HepG2 (cell line): ENCODE measurements around the gene KCNQ5.

Source experiments
- ARNT ChIP-seq: fragments of 450-650 bp; IDR thresholded peaks from 2 replicates; pipeline ENCODE4 v1.6.1; 2017
- CTCF ChIP-seq: sonication (generic); formaldehyde crosslinking; IDR thresholded peaks from 2 replicates; pipeline ENCODE4 v1.5.0; 2020; ENCODE audit warnings: mild to moderate bottlenecking, missing genetic modification reagents, moderate library complexity
- JUN ChIP-seq: sonication (generic); formaldehyde crosslinking; IDR thresholded peaks from 2 replicates; pipeline ENCODE4 v1.4.0; 2020; ENCODE audit warnings: mild to moderate bottlenecking, missing genetic modification reagents
- ZNF704 ChIP-seq: sonication (generic); formaldehyde crosslinking; IDR thresholded peaks from 2 replicates; pipeline ENCODE4 v1.8.1; 2023; ENCODE audit warnings: mild to moderate bottlenecking, inconsistent platforms, moderate library complexity, missing genetic modification reagents, borderline replicate concordance
- TF ChIP-seq, protein P1 (sequence below): sonication (generic); formaldehyde crosslinking; IDR thresholded peaks from 2 replicates; pipeline ENCODE4 v1.4.0; 2020; ENCODE audit warnings: missing genetic modification reagents
- TF ChIP-seq, protein P2 (sequence below): sonication (generic); formaldehyde crosslinking; IDR thresholded peaks from 2 replicates; pipeline ENCODE4 v1.4.0; 2020; ENCODE audit warnings: low read depth, mild to moderate bottlenecking, missing genetic modification reagents

- TF ChIP-seq ZNF704 (no peak), CTCF (CRISPR knock-in tag) (no peak), ARNT (no peak), JUN (no peak)
- TF ChIP-seq, protein P1, sequence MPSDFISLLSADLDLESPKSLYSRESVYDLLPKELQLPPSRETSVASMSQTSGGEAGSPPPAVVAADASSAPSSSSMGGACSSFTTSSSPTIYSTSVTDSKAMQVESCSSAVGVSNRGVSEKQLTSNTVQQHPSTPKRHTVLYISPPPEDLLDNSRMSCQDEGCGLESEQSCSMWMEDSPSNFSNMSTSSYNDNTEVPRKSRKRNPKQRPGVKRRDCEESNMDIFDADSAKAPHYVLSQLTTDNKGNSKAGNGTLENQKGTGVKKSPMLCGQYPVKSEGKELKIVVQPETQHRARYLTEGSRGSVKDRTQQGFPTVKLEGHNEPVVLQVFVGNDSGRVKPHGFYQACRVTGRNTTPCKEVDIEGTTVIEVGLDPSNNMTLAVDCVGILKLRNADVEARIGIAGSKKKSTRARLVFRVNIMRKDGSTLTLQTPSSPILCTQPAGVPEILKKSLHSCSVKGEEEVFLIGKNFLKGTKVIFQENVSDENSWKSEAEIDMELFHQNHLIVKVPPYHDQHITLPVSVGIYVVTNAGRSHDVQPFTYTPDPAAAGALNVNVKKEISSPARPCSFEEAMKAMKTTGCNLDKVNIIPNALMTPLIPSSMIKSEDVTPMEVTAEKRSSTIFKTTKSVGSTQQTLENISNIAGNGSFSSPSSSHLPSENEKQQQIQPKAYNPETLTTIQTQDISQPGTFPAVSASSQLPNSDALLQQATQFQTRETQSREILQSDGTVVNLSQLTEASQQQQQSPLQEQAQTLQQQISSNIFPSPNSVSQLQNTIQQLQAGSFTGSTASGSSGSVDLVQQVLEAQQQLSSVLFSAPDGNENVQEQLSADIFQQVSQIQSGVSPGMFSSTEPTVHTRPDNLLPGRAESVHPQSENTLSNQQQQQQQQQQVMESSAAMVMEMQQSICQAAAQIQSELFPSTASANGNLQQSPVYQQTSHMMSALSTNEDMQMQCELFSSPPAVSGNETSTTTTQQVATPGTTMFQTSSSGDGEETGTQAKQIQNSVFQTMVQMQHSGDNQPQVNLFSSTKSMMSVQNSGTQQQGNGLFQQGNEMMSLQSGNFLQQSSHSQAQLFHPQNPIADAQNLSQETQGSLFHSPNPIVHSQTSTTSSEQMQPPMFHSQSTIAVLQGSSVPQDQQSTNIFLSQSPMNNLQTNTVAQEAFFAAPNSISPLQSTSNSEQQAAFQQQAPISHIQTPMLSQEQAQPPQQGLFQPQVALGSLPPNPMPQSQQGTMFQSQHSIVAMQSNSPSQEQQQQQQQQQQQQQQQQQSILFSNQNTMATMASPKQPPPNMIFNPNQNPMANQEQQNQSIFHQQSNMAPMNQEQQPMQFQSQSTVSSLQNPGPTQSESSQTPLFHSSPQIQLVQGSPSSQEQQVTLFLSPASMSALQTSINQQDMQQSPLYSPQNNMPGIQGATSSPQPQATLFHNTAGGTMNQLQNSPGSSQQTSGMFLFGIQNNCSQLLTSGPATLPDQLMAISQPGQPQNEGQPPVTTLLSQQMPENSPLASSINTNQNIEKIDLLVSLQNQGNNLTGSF (CRISPR knock-in tag): no peak
- TF ChIP-seq, protein P2, sequence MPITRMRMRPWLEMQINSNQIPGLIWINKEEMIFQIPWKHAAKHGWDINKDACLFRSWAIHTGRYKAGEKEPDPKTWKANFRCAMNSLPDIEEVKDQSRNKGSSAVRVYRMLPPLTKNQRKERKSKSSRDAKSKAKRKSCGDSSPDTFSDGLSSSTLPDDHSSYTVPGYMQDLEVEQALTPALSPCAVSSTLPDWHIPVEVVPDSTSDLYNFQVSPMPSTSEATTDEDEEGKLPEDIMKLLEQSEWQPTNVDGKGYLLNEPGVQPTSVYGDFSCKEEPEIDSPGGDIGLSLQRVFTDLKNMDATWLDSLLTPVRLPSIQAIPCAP (CRISPR knock-in tag): no peak
Measured at GRCh38 chr6:73104921-73105320, 483.1 kb downstream of the KCNQ5 start.
